NCI-H524 treated with DMSO at 0.1 percent for 48 hours (cell line): Measurements from ENCODE around the gene DICER1.

Experiments
- DNase-seq: peaks from one replicate; lab custom pipeline; 2025; lab: John Stamatoyannopoulos, UW

Gene DICER1

DNA sequence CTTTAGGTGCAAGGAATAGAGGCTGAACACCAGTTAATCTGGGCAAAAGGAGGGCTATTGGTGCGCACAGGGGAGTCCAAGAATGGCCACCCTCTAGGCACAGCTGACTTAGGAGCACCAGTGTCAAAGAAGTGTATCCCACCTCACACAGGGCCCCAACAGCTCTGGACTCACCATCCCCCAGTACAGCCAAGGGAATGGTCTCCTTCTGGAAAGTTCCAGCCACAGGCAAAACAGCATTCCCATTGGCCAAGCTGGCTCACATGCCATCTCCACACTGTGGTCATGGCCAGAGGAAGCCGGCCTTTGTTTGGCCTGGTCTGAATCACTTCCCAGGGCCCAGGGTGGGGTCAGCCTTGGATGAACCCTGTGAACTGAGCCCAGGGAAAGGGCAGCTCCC lies 120.1 kb downstream of the DICER1 start:
- no peak for DNase-seq
